Epithelial cell of prostate (primary cell): ENCODE measurements around the gene CDCA5.

Source experiments
- DNase-seq: peaks from one replicate; pipeline ENCODE4 v3.0.0-alpha.2; 2011; ENCODE audit warnings: low read depth, low spot score
- H3K27ac ChIP-seq: fragments of 450-650 bp; 2 replicates; pipeline ENCODE4 v1.5.1; 2017; ENCODE audit warnings: mild to moderate bottlenecking

The CDCA5 gene

DNA sequence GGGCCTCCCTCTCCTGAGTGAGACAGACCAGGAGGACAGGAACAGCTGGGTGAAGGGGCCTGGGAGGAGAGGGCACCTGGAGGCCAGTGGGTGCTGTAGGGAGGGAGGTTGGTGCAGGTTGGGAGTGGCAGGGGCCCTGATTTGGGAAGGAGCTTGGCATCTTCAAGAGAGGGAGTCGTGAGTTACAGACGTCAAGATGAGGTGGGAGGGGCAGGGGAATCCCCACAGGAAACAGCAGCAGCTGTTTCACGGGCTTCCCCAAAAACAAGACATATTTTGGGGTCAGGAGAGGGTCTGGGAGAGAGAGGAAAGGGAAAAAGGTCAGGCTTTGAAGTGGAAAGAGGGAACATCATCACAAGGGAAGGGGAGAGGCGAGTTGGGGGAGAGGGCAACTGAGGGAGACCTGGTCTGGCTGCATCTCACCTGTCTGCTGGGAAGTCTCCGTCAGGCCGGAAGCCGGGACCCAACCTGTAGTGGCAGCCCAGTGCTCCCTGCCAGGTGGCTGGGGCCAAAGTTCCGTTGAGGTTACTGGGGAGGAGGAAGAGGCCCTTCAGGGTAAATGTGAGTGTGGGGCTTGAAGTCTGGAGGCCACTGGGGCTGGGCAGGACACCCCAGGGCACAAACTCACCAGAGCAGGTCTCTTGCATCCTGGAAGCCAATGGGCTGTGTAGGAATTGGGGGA, 29.9 kb downstream of the CDCA5 start:
- no peak for DNase-seq
- H3K27ac ChIP-seq: no peak overlapping the region

DNA sequence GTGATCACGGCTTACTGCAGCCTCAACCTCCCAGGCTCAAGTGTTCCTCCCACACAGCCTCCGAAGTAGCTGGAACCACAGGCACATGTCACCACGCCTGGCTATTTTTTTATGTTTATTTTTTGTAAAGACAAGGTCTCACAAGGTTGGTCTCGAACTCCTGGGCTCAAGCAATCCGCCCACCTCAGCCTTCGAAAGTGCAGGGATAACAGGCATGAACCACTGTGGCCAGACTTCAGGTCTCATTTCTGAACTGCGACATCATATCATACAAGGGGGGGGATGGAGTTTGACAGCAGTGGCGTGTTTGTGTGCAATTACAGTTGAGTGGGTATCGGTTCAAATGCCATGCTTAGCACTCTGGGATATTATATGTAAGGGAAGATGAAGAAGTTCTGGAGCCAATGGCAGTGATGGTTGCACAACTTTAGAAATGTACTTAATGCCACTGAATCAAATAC, 32.4 kb downstream of the CDCA5 start:
- H3K27ac ChIP-seq: no peak overlapping the region
- no peak for DNase-seq

DNA sequence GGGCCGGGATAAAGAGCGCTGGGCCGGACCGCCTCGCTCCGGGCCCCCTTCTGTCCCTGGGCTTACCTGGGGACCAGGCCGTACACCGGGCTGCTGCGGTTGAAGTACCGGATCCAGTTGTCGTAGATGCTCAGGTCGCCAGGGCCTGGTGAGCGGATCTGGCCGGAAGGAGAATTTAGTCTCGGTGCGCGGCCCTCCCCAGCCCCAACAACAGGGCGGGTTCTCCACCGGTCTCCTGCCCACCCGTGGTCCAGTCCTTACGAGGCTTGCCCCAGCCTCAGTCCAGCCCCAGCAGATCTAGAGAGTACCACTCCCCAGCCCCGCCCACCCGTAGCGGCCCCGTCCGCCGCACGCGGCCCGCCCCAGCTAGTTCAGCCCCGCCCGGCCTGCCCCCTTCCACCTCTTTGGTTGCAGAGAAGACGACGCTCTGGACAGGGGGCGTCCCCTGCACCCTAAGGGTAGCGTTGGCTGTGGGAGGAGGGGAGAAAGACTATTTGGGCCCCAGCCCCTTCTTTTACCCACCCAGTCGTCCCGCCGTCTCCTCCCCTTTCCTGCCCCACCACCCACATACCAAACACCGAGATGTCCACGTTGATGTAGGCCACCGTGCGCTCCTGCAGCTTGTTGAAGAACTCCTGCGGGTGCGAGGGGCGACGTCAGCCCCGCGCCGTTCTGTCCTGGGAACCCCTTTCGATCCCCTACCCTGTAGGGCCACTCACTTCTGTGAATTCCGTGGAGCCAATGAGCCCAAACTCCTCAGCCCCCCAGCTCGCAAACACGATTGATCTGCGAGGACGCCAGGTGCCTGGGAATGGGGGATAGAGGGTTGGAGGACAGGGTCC, 36.0 kb downstream of the CDCA5 start:
- no peak for DNase-seq
- H3K27ac ChIP-seq: no peak overlapping the region

DNA sequence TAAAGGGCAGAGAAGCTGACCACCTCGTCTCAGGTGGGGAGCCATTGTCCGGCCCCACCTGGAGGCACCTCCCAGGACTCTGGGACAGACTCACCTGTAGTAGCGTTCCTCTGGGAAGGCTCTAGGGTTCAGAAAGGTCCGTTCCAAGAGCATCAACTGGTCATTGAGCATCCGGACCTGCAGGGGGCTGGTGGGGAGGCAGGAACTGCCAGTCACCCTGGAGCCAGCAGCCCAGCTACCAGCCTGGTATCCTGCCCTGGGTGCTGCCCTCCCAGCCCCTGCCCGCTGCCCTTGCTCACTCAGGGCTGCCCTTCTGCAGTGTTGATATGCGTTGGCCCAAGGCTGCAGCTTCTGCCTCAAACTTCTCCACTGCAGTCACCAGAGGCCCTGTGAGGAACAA, 38.1 kb downstream of the CDCA5 start:
- DNase-seq: no peak
- H3K27ac ChIP-seq: no peak overlapping the region

DNA sequence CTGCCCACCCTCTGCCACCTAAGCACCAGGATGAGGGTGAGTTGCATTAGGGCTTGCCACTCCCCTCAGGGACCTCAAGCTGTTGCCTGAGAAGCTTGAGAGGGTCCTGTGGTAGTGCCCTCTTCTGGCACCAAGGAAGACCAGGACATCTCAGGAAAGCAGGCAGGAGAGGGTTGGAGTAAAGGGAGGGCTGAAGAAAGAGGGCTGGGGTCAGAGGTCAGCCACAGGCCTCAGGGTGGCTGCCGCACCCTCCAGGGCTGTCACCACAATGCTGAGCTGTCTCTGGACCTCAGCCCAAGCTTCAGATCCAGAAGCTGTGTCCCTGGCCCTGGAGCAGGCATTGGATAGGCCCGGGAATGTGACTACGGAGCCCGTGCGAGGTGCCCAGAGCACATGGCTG, 38.8 kb downstream of the CDCA5 start:
- DNase-seq: no peak
- no peak overlapping the region for H3K27ac ChIP-seq

DNA sequence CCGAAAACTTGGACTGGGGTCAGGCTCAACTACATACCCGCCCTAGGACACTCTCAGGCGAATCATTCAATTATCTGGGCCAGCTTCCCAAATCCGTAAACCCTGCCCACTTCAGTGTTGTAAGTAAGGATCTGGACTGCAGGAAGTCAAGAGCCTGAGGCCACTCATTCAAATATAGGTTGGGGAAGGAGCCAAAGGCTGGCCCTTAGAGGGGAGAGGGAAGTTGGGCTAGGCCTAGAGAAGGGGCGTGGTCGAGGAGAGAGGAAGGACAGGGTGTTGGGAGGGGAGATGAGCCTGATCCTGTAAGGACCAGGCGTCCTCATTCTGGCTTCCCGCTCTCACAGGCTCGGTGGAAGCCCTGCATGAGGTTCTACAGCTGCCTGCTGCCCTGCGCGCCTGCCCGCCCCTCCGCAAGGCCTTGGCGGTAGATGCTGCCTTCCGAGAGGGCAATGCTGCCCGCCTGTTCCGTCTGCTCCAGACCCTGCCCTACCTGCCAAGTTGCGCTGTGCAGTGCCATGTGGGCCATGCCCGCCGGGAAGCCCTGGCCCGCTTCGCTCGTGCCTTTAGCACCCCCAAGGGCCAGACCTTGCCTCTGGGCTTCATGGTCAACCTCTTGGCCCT, 39.8 kb downstream of the CDCA5 start:
- DNase-seq: no peak
- H3K27ac ChIP-seq: no peak overlapping the region

DNA sequence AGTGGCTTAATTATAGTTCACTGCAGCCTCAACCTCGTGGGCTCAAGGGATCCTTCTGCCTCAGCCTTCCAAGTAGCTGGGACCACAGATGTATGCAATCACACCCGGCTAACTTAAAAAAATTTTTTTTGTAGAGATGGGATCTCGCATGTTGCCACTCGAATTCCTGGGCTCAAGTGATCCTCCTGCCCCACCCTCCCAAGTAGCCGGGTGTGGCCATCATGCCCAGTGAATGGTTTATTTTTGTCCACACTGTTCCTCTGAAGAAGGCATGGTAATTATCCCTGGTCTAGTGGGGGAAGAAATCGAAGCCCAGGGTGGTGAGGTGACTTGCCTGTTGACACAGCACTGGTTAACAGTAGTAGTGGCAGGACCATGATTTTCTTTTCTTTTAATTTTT, 40.9 kb downstream of the CDCA5 start:
- no peak for DNase-seq
- H3K27ac ChIP-seq: no peak overlapping the region

DNA sequence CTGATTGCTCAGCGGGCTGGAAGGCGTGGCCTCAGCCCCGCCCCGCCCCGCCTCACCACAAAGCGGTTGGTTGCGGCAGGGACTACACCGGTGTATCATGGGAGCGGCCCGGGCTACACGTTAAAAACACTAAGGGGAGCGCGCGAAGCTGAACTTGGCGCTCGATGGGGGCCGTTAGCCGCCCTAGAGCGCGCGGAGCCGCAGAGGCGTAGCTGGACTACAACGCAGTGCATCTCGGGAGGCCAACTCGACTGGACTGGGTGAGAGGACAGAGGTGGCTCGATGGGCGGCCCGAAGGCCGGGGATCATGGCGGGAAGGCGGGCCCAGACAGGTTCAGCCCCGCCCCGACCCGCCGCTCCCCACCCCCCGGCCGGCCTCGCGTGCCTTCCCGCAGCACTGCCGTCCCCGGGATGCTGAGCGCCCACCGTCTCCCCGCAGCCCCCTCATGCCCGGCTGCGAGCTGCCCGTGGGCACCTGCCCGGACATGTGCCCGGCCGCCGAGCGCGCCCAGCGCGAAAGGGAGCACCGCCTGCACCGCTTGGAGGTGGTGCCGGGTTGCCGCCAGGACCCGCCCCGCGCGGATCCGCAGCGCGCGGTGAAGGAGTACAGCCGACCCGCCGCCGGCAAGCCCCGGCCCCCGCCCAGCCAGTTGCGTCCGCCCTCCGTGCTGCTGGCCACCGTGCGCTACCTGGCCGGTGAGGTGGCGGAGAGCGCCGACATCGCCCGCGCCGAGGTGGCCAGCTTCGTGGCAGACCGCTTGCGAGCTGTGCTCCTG, 42.8 kb downstream of the CDCA5 start, which contains the start of gene SAC3D1:
Gene SAC3D1, plus strand, starts transcription at position 364 of the 776 bp plus-strand sequence. Its CDS starts 83 bp downstream, at position 447.
- DNase-seq: peak; percentile 61
- peak within 1 kb of the TSS; percentile 90 for H3K27ac ChIP-seq

DNA sequence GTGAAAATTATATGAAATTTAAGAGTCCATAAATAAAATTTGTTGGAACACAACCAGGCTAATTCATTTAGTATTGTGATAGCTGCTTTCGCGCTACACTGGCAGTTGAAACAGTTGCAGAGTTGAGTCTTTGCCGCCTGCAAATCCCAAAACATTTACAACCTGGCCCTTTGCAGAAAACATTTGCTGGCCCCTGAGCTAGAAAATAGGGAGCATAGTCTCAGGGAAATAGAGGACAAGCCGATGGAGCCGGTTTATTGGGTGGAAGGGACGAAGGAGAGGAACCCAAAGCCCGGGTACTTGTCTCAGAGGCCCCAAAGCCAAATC, 43.4 kb downstream of the CDCA5 start:
- no peak for DNase-seq
- H3K27ac ChIP-seq: peak overlapping the region; percentile 90

DNA sequence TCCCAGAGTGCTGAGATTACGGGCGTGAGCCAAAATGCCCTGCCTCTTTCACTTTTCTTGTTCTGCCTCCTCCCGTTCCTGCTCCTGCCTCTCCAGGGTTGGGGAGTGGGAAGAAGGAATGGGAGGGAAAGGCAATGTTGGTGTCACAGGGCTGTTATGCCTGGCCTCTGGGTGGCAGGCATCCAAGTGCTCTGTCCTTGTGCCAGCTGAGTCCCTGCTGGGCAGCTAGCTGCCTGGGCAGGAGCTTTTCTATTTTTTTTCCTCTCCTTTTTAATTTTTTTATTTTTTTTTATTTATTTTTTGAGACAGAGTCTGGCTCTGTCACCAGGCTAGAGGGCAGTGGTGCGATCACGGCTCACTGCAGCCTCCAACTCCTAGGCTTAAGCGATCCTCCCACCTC, 46.9 kb downstream of the CDCA5 start:
- no peak for DNase-seq
- no peak overlapping the region for H3K27ac ChIP-seq

DNA sequence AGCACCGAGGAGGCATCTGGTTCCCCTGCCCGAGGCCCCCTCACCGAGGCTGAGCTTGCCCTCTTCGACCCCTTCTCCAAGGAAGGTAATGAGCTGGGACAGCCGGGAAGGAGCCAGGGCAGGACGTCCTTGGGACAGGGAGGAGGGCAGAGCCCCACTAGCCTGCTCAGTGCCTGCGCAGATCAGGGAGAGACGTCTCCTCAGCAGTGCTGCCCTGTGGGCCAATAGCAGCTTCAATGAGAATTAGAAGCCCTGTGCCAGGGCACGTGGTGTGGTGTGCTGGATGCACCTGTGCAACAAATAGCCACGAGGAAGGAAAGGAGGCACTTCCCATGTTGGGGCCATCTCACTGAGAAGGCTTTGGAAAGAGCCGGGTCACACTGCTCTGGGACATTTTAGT, 48.3 kb downstream of the CDCA5 start:
- no peak for DNase-seq
- H3K27ac ChIP-seq: no peak overlapping the region

DNA sequence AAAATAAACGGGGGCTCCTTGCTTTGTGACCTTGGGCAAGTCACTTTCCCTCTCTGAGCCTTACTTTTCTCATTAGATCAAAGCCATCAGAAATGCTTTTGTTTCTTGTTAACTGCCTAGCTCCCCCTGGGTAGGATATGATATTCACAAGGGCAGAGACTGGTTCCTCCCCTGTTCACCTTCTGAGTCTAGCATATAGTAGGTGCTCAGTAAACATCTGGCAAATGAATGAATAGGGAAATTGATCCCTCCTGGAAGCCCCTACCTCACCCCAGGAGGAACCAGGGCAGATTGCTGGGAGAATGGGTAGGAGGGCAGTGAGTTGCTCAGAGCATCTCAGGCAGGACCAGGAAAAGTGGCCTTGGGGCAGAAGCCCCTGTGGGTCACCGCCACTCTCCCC, 49.4 kb downstream of the CDCA5 start:
- DNase-seq: no peak
- H3K27ac ChIP-seq: no peak overlapping the region

DNA sequence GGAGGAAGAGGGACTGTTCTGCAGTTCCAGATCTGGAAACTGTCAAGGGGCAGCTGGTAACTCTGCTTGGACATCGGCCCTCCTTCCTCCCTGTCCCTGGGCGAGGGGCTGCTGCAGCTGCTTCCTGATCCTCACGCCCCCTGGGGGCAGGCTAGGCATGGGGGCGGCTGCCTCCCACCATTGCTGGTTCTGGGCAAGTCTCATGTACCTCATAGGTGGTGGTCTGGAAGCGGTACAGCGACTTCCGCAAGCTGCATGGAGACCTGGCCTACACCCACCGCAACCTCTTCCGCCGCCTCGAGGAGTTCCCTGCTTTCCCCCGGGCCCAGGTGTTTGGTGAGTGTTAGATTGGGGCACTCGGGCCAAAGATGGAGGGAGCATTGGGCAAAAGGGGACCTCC, 51.6 kb downstream of the CDCA5 start:
- H3K27ac ChIP-seq: no peak overlapping the region

More for the DNA sequence above, 51.6 kb downstream of the CDCA5 start:
- DNase-seq: no peak
